ENCODE measurements around the gene REPS1.
"Not testable (repeated sequence)": the region's sequence is repeated elsewhere in the genome, so short reads cannot be mapped to it uniquely, and the experiment has no call there.

REPS1 gene

GRCh38 chr6:138971601-138972000 lies 16.5 kb downstream of the REPS1 start:
- DNase-seq (ENCODE audit: extremely low read depth in 1 of 2, low read depth in 1 of 2), result no peak

- no peak for DNase-seq (ENCODE audit: extremely low read depth in 1 of 2, low read depth in 1 of 2)
Observed at GRCh38 chr6:138970856-138971425, 17.1 kb downstream of the REPS1 start.

- DNase-seq (ENCODE audit: extremely low read depth in 1 of 2, low read depth in 1 of 2), result no peak
Observed at GRCh38 chr6:138970159-138970558, 17.9 kb downstream of the REPS1 start.

- DNase-seq (ENCODE audit: extremely low read depth in 1 of 2, low read depth in 1 of 2), result no peak
Observed at GRCh38 chr6:138966870-138967269, 21.2 kb downstream of the REPS1 start.

- DNase-seq (ENCODE audit: extremely low read depth in 1 of 2, low read depth in 1 of 2), result no peak
Observed at GRCh38 chr6:138965971-138966370, 22.1 kb downstream of the REPS1 start.

- DNase-seq (ENCODE audit: extremely low read depth in 1 of 2, low read depth in 1 of 2), result no peak
Observed at GRCh38 chr6:138965291-138965874, 22.7 kb downstream of the REPS1 start.

GRCh38 chr6:138964012-138964411 lies 24.0 kb downstream of the REPS1 start:
- DNase-seq (ENCODE audit: extremely low read depth in 1 of 2, low read depth in 1 of 2), result no peak

- DNase-seq (ENCODE audit: extremely low read depth in 1 of 2, low read depth in 1 of 2), result no peak
Observed at GRCh38 chr6:138963531-138963930, 24.5 kb downstream of the REPS1 start.

- no peak for DNase-seq (ENCODE audit: extremely low read depth in 1 of 2, low read depth in 1 of 2)
Observed at GRCh38 chr6:138963119-138963518, 24.9 kb downstream of the REPS1 start.

GRCh38 chr6:138959521-138959920 lies 28.5 kb downstream of the REPS1 start:
- DNase-seq (ENCODE audit: extremely low read depth in 1 of 2, low read depth in 1 of 2), result no peak

GRCh38 chr6:138958595-138958994 lies 29.5 kb downstream of the REPS1 start:
- no peak for DNase-seq (ENCODE audit: extremely low read depth in 1 of 2, low read depth in 1 of 2)

- DNase-seq (ENCODE audit: extremely low read depth in 1 of 2, low read depth in 1 of 2), result no peak
Observed at GRCh38 chr6:138957903-138958302, 30.1 kb downstream of the REPS1 start.

- DNase-seq (ENCODE audit: extremely low read depth in 1 of 2, low read depth in 1 of 2), result no peak
Observed at GRCh38 chr6:138957484-138957883, 30.6 kb downstream of the REPS1 start.

- DNase-seq (ENCODE audit: extremely low read depth in 1 of 2, low read depth in 1 of 2), result no peak
Observed at GRCh38 chr6:138956244-138956924, 31.7 kb downstream of the REPS1 start.

GRCh38 chr6:138955262-138955661 lies 32.8 kb downstream of the REPS1 start:
- no peak for DNase-seq (ENCODE audit: extremely low read depth in 1 of 2, low read depth in 1 of 2)

- no peak for DNase-seq (ENCODE audit: extremely low read depth in 1 of 2, low read depth in 1 of 2)
Observed at GRCh38 chr6:138953451-138953850, 34.6 kb downstream of the REPS1 start.

- no peak for DNase-seq (ENCODE audit: extremely low read depth in 1 of 2, low read depth in 1 of 2)
Observed at GRCh38 chr6:138948546-138949179, 39.4 kb downstream of the REPS1 start.

GRCh38 chr6:138948004-138948403 lies 40.0 kb downstream of the REPS1 start:
- DNase-seq (ENCODE audit: extremely low read depth in 1 of 2, low read depth in 1 of 2), result no peak

GRCh38 chr6:138945354-138945753 lies 42.7 kb downstream of the REPS1 start:
- no peak for DNase-seq (ENCODE audit: extremely low read depth in 1 of 2, low read depth in 1 of 2)

- no peak for DNase-seq (ENCODE audit: extremely low read depth in 1 of 2, low read depth in 1 of 2)
Observed at GRCh38 chr6:138944412-138944811, 43.6 kb downstream of the REPS1 start.

GRCh38 chr6:138943089-138943625 lies 44.9 kb downstream of the REPS1 start:
- DNase-seq (ENCODE audit: extremely low read depth in 1 of 2, low read depth in 1 of 2), result no peak

GRCh38 chr6:138936873-138937272 lies 51.2 kb downstream of the REPS1 start:
- not testable (repeated sequence) for DNase-seq (ENCODE audit: extremely low read depth in 1 of 2, low read depth in 1 of 2)

Data from activated CD8-positive, alpha-beta memory T cell treated with anti-CD3 and anti-CD28 coated beads for 1 hour (primary cell).